GM23338 (cell line): ENCODE measurements around the gene FAM131B.

Source experiments
- CREB1 ChIP-seq: fragments of 250-450 bp; sonication (Bioruptor Pico); IDR thresholded peaks from 2 replicates; pipeline ENCODE4 v1.5.0; 2020; ENCODE audit warnings: low read depth, mild to moderate bottlenecking, moderate library complexity
- EZH2 ChIP-seq: fragments of 200-600 bp; sonication (generic); IDR thresholded peaks from one replicate; pipeline ENCODE4 v1.8.0; 2017; ENCODE audit warnings: antibody characterized with exemption, mild to moderate bottlenecking, low read depth; ENCODE audit not compliant: unreplicated experiment
- NANOG ChIP-seq: IDR thresholded peaks from 2 replicates; pipeline ENCODE4 v1.6.1; 2016; ENCODE audit warnings: antibody characterized with exemption, borderline replicate concordance
- POLR2AphosphoS5 ChIP-seq: IDR thresholded peaks from 2 replicates; pipeline ENCODE4 v1.6.1; 2016; ENCODE audit warnings: antibody characterized with exemption, low read depth
- TF ChIP-seq, protein P1 (sequence below), 2 experiments: fragments of 200-600 bp in 1 of 2; sonication (generic) in 1 of 2; conservative IDR thresholded peaks; 2 replicates each; pipeline versions ENCODE4 v1.5.1 to v1.6.1; 2016 to 2017; ENCODE audit warnings: antibody characterized with exemption in 2 of 2, low read depth in 2 of 2, mild to moderate bottlenecking in 2 of 2, moderate library complexity in 1 of 2

DNA sequence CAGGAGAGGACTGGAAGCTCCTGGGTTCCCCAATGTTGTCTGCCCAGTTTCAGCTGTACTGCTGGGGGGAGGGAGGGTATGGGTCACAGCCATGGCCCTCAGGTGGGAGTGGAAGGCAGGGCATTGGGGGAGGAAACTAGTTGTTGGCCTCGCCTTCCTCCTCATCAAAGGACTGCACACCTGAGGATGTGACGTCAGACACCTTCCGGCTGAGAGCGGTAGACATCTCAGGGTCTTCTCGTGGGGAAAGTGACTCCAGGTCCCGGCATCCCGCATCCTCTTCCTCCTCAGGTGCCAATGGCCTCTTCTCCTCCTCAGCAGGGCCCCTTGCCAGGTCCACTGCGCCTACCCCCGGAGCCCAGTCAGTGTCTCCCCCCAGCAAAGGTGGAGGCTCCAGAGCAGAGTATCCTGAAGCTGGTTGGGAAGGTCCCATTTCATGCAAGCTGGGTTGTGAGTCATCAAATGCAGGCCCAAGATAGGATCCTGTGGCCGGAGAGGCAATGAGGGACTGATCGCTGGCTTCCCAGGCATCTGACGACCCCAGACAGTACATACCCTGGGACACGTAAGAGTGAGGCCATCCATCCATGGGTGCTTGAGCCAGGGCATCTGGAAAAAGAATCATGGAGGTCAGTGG is 6.0 kb downstream of the FAM131B start:
- TF ChIP-seq EZH2 (no peak), POLR2AphosphoS5 (no peak), NANOG (no peak), CREB1 (CRISPR knock-in tag) (no peak)
- TF ChIP-seq, protein P1, sequence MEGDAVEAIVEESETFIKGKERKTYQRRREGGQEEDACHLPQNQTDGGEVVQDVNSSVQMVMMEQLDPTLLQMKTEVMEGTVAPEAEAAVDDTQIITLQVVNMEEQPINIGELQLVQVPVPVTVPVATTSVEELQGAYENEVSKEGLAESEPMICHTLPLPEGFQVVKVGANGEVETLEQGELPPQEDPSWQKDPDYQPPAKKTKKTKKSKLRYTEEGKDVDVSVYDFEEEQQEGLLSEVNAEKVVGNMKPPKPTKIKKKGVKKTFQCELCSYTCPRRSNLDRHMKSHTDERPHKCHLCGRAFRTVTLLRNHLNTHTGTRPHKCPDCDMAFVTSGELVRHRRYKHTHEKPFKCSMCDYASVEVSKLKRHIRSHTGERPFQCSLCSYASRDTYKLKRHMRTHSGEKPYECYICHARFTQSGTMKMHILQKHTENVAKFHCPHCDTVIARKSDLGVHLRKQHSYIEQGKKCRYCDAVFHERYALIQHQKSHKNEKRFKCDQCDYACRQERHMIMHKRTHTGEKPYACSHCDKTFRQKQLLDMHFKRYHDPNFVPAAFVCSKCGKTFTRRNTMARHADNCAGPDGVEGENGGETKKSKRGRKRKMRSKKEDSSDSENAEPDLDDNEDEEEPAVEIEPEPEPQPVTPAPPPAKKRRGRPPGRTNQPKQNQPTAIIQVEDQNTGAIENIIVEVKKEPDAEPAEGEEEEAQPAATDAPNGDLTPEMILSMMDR (conservative IDR thresholded peaks at IDR 0.05; ENCODE audit: low read depth in 2 of 2): no peak
